ENCODE measurements around the gene SDHA.

DNA sequence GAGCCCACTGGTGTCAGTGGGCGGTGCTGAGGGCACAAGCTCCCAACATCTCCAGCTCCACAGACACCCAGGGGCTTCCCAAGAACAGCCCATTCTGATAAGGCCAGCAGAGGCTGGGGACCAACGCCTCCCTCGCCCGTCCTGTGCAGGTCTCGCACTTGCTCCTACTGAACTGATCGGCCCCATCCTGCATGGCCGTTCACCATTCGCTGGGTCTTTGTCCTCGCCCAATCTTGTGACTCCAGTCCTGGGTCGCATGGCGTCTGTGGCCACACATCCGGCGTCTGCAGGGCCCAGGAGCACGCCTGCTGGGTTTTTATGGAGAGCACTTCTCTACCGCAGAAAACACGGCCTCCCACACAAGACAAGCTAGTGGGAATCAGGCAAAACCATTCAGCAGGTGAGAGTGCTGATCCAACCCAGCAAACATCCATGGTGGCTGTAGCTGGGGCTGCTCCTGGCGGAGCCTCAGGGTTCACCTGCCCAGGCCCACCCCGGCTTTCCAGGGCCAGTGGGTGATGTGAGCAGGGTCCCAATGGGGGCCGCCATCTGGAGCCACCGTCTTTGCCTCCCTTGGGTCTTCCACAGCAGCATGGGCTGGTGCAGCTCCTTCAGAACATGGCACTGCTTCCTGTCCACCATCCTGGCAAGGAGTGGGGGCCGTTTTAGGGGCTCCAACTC, 19.5 kb upstream of the SDHA start:
- TF ChIP-seq POLR2A (IDR thresholded peaks at IDR 0.05; ENCODE audit: low read length) (no peak), GATA1 (IDR thresholded peaks at IDR 0.05; ENCODE audit: low read depth, low read length) (no peak)
